VCaP (cell line): ENCODE measurements around the gene FGG.

Source experiments
- H3K27ac ChIP-seq: fragments of 450-650 bp; 2 replicates; pipeline ENCODE4 v1.5.1; 2017
- CTCF ChIP-seq: fragments of 450-650 bp; conservative IDR thresholded peaks from 2 replicates; pipeline ENCODE4 v1.5.1; 2017; ENCODE audit warnings: mild to moderate bottlenecking, moderate library complexity

FGG gene

GRCh38 chr4:154590329-154591006 lies 22.0 kb downstream of the FGG start, which contains the start of gene FGA:
Gene FGA, minus strand, starts transcription at chr4:154590742. Its CDS starts 55 bp downstream, at chr4:154590687.
- TF ChIP-seq CTCF: no peak
- H3K27ac ChIP-seq: no peak within 1 kb of the TSS

- TF ChIP-seq CTCF: no peak
- H3K27ac ChIP-seq: no peak overlapping the region
Observed at GRCh38 chr4:154589296-154590197, 22.9 kb downstream of the FGG start.

- H3K27ac ChIP-seq: no peak overlapping the region
- no peak for TF ChIP-seq CTCF
Observed at GRCh38 chr4:154588198-154588597, 24.3 kb downstream of the FGG start.

- no peak for TF ChIP-seq CTCF
- H3K27ac ChIP-seq: no peak overlapping the region
Observed at GRCh38 chr4:154586296-154587033, 26.0 kb downstream of the FGG start.

GRCh38 chr4:154585369-154586018 lies 27.0 kb downstream of the FGG start:
- no peak overlapping the region for H3K27ac ChIP-seq
- TF ChIP-seq CTCF: no peak

- H3K27ac ChIP-seq: no peak overlapping the region
- no peak for TF ChIP-seq CTCF
Observed at GRCh38 chr4:154584259-154584658, 28.2 kb downstream of the FGG start.

GRCh38 chr4:154583677-154584076 lies 28.8 kb downstream of the FGG start:
- H3K27ac ChIP-seq: no peak overlapping the region
- TF ChIP-seq CTCF: no peak
